Measurements from ENCODE around the gene CENATAC.
"Not testable (repeated sequence)": the region's sequence is repeated elsewhere in the genome, so short reads cannot be mapped to it uniquely, and the experiment has no call there.

Gene CENATAC

DNA sequence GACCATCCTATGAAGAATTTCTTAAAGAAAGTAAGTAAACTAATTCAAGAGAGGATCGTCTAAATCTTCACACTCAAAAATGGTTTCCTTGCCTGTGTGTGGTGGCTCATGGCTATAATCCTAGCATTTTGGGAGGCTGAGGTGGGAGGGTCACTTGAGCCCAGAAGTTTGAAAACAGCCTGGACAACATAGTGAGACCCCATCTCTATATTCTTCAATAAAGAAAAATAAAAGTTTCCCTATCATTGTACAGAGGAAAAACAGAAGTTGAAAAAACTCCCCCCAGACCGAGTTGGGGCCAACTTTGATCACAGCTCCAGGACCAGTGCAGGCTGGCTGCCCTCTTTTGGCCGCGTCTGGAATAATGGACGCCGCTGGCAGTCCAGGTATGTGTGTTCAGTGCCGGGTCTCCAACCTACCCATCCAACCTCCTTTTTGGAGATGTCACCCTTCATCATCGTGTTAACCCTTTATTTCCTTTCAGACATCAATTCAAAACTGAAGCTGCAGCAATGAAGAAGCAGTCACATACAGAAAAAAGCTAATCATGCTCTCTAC lies 17.2 kb downstream of the CENATAC start:
- TF ChIP-seq, protein P1, sequence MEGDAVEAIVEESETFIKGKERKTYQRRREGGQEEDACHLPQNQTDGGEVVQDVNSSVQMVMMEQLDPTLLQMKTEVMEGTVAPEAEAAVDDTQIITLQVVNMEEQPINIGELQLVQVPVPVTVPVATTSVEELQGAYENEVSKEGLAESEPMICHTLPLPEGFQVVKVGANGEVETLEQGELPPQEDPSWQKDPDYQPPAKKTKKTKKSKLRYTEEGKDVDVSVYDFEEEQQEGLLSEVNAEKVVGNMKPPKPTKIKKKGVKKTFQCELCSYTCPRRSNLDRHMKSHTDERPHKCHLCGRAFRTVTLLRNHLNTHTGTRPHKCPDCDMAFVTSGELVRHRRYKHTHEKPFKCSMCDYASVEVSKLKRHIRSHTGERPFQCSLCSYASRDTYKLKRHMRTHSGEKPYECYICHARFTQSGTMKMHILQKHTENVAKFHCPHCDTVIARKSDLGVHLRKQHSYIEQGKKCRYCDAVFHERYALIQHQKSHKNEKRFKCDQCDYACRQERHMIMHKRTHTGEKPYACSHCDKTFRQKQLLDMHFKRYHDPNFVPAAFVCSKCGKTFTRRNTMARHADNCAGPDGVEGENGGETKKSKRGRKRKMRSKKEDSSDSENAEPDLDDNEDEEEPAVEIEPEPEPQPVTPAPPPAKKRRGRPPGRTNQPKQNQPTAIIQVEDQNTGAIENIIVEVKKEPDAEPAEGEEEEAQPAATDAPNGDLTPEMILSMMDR (IDR thresholded peaks at IDR 0.05; ENCODE audit: insufficient read depth, low read depth, low read length, missing control alignments): no peak
- no peak overlapping the region for H3K4me3 ChIP-seq (ENCODE audit: low read depth, low read length)
- no peak for DNase-seq (ENCODE audit: low read depth)

DNA sequence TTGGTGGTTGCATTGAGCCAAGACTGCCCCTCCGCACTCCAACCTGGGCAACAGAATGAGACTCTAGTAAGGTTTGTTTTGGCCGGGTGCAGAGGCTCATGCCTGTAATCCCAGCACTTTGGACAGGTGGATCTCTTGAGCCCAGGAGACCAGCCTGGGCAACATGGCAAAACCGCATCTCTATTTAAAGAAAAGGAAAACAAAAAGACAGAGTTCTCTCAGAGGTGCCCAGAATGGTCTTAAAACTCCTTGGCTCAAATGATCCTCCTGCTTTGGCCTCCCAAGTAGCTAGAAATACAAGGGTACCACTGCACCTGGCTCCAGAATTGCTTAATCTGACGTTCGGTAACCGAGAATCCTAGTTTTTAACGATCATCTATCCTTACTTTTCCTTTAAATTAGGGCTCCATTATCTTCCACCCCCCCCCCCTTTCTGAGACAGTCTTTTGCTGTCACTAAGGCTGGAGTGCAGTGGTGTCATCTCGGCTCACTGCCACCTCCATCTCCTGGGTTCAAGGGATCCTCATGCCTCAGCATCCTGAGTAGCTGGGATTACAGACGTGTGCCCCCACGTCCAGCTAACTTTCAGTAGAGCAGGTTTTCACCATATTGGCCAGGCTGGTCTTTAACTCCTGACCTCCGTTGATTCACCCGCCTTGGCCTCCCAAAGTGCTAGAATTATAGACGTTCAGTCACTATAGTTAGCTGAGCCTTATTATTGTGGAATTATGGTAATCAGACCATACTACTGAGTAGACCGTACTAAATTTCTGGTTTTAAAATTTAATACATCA lies 18.5 kb downstream of the CENATAC start:
- peak overlapping the region; percentile 94 for H3K4me3 ChIP-seq (ENCODE audit: low read depth, low read length)
- DNase-seq (ENCODE audit: low read depth): no peak
- TF ChIP-seq, protein P1 (IDR thresholded peaks at IDR 0.05; ENCODE audit: insufficient read depth, low read depth, low read length, missing control alignments): no peak

DNA sequence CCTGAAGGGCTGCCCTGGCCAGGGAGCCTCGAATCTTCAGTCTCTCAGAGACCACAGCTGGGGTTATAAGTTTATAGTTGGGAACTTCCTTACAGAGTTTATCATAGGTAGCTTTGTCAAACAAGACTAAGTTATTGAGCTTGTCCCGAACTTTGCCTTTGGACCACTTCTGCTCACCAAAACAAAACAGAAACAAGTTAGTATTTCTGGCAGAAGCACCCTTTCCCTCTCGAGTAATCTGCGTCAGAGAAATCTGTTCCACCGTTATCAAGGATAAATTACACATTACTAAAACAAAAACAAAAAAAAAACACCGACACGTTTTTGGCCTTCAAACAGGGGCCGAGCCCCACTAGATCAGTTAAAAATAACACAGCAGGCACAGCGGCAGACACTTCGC lies 19.4 kb downstream of the CENATAC start:
- H3K4me3 ChIP-seq (ENCODE audit: low read depth, low read length): peak overlapping the region; percentile 94
- not testable (repeated sequence) for DNase-seq (ENCODE audit: low read depth)

DNA sequence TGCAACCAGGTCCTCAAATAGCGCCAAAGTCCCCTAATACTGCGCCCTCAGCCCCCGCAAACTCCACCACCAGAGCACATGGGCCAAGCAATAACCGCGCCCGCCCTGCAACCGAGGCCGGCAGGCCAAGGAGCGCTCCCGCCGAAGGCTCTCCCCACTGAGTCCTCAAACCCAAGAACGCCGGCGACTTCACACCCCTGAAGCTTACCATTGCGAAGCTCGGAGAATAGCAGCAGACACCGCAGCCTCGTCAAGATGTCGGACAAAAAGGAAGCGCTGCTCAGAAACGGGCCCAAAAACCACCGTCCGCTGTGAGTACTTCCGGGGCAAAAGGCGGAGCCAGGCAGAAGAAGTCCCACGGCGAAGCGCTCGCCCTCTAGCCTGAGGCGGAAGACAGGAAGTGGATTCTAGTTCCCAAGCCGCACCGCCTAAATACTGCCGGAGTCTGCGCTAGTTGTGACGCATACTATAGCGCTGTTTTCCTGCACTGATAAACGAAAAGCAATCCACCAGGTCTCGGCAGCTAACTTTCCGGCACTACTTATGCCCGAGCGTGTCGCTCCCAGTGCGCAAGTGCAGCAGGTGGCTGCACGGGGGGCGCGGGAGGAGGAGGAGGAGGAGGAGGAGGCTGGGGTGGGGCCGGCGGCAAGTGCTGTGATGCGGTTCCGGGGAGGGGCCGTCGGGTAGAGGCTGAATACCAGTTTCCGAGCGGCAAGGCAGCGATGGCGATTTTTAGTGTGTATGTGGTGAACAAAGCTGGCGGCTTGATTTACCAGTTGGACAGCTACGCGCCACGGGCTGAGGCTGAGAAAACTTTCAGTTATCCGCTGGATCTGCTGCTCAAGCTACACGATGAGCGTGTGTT lies 20.4 kb downstream of the CENATAC start, which contains the start of the genes RPS25 and TRAPPC4:
Gene RPS25, minus strand, starts transcription at position 270 of the 865 bp plus-strand sequence. Its CDS starts 59 bp downstream, at position 211.
Gene TRAPPC4, plus strand, starts transcription at position 693 of the 865 bp plus-strand sequence. Its CDS starts 30 bp downstream, at position 723.
- peak within 1 kb of the TSS; percentile 94 for H3K4me3 ChIP-seq (ENCODE audit: low read depth, low read length)
- TF ChIP-seq, protein P1 (IDR thresholded peaks at IDR 0.05; ENCODE audit: insufficient read depth, low read depth, low read length, missing control alignments): no peak
- DNase-seq (ENCODE audit: low read depth): peak; percentile 97

DNA sequence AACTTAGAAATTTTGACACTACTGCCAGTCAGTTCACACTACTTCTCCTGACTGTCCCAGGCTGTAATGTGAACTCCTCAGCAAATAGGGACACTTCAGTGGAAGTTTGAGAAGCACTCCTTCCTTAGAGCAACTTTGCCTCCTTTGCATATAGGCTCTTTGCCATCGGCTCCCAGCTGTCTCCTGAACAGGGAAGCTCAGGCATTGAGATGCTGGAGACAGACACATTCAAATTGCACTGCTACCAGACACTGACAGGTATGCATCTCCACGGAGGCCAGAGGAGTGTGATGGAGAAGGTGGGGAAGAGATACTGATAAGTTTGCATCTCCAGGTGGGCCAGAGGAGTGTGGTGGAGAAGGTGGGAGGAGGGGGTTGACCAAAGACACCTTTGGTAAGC lies 22.1 kb downstream of the CENATAC start:
- TF ChIP-seq, protein P1 (IDR thresholded peaks at IDR 0.05; ENCODE audit: insufficient read depth, low read depth, low read length, missing control alignments): no peak
- DNase-seq (ENCODE audit: low read depth): no peak
- H3K4me3 ChIP-seq (ENCODE audit: low read depth, low read length): peak overlapping the region; percentile 94

DNA sequence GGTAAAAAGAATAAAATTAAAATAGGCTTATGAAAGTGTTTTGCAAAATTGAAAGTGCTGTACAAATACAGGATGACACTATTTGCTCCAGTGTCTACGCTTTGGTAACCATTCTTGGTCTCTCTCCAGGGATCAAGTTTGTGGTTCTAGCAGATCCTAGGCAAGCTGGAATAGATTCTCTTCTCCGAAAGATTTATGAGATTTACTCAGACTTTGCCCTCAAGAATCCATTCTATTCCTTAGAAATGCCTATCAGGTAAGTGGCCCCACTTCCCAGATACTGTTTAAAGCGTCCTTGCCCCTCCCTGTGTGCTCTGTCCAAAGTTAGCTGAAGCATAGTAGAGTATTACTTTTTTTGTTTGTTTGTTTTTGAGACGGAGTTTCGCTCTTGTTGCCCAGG lies 23.7 kb downstream of the CENATAC start:
- TF ChIP-seq, protein P1 (IDR thresholded peaks at IDR 0.05; ENCODE audit: insufficient read depth, low read depth, low read length, missing control alignments): no peak
- no peak for DNase-seq (ENCODE audit: low read depth)
- no peak overlapping the region for H3K4me3 ChIP-seq (ENCODE audit: low read depth, low read length)

DNA sequence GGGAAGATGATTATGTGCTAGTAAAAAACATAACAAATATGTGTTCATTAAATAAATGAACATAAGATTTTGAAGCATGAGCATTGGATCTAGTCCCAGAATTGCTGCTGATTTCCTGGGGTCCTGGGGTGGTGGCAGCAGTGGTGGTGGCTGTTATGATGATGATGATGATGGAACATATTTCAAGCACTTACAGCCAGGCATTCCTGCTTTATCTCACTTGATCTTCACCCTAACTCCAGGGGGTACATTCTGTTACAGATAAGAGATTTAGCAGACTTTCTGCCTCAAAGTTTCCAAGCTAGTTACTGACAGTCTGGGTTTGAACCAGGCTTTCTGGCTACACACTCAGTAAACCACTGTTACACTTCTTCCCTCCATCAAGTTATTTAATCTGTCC lies 25.8 kb downstream of the CENATAC start:
- TF ChIP-seq, protein P1 (IDR thresholded peaks at IDR 0.05; ENCODE audit: insufficient read depth, low read depth, low read length, missing control alignments): no peak
- H3K4me3 ChIP-seq (ENCODE audit: low read depth, low read length): no peak overlapping the region
- no peak for DNase-seq (ENCODE audit: low read depth)

All from GM12865 (cell line).